UCSD-AML1 (cell line): Measurements from ENCODE around the gene NDUFS3.

ENCODE experiments used
- DNase-seq: peaks from one replicate; lab custom pipeline; 2025; ENCODE audit not compliant: unreplicated experiment; lab: John Stamatoyannopoulos, UW

NDUFS3 gene

DNA sequence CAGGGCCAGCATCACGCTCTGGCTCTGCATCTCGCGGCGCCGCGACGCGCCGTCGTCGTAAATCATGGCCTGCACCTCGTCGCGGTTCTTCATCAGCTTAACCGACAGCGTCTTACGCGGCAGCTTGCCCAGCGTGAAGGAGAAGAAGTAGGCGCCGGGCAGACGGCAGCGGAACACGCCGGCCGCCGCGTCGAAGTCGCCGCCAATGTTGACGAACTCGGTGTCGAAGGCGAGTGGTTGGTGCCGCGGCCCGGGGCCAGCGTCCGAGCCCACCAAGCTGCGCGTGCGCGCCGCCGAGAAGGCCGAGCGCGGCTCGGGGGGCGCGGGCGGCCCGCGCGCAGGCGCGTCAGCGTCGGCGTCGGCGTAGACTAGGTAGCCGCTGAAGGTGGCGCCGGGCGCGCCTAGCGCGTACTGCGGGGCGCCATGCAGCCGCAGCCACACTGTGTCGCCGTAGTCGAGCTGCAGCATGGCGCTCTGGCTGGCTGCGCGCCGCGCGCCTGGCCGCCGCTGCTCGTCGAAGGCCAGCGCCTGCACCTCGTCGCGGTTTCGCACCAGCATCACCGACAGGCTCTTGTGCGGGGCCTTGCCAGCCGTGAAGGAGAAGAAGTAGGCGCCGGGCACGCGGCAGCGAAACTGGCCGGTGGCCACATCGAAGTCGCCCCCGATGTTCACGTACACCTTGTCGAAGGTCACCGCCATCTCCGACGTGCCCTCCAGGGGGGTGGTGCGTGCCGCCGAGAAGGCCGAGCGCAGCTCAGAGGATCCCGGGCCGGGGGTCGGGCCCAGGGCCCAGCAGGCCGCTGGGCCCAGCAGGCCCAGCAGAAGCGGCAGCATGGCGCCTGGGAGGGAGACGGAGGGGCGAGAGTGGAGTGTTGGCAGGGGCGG, 11.3 kb downstream of the NDUFS3 start:
- DNase-seq, result no peak

DNA sequence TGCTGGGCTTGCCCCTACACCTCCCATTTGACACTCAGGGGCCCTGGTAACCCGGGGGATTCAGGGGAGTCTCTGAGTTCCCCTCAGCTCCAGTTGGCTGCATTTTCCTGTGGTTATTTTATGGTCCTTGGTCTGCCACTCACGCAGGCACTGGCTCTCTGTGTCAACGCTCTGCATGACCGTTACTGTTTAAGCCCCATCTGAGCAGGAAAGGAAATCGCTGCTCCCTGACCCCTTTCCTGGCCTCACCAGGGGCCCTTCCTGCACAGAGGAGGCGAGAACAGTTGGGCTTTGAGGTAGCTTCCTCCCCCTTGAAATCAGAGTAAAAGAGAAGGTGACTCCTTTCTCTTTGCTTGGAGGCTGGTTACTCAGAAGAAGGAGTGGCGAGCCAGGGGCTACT, 12.9 kb downstream of the NDUFS3 start:
- DNase-seq, result peak; percentile 69

DNA sequence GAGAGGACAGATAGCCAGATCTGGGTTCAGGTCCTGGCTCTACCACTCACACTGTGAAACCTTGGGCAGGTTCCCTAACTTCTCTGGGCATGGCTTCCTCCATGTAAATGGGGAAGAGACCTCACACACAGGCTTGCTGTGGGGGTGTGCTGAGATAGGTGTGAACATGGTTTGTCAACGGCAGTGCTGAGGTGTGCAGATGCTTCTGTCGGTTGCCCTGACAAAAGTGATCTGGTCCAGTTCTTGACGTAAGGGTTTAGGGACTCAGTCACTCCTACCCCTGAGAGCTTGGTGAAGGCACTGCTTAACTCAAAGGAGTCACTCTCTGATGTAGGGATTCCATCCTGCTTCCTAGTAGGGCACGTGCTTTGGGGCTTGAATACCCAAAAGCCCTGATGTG, 13.4 kb downstream of the NDUFS3 start:
- DNase-seq, result no peak

DNA sequence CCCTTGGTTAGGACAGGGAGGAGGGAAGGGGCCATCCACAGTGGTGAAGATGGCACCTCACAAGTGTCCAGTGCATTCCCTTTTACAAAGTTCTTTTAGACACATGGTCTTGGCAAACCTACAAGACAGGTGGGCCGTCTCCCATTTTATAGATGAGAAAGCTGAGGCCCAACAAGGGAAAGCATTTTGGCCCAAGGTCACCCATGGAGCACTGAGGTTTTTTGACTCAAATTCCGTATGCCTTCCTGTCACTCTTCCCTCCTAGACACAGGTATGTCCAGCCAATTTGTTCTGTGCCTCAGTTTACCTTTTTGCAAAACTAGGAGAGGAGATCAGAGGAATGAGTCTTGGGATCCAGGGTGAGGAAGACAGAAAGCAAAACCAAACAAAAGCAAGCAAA, 14.1 kb downstream of the NDUFS3 start:
- no peak for DNase-seq

DNA sequence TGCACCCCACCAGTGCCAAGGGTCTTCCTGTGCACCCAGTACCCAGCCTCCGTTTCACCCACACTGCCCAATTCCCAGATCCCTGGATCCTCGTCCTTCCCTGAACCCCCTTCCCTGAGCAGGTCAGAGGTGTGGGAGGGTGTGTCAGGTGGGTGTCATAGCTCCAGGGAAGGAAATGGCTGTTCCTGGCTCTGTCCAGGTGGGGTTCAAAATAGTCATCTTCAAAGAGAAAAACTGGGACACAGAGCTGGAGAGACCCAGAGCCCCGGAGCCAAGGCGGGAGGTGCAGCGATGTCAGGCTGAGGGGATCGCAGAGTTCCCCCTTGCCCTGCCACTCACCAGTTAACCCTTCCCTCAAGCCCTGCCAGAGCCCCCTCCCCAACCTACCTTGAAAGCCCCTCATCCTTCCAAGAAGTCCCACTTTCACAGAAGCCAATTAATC, 14.6 kb downstream of the NDUFS3 start:
- no peak for DNase-seq

DNA sequence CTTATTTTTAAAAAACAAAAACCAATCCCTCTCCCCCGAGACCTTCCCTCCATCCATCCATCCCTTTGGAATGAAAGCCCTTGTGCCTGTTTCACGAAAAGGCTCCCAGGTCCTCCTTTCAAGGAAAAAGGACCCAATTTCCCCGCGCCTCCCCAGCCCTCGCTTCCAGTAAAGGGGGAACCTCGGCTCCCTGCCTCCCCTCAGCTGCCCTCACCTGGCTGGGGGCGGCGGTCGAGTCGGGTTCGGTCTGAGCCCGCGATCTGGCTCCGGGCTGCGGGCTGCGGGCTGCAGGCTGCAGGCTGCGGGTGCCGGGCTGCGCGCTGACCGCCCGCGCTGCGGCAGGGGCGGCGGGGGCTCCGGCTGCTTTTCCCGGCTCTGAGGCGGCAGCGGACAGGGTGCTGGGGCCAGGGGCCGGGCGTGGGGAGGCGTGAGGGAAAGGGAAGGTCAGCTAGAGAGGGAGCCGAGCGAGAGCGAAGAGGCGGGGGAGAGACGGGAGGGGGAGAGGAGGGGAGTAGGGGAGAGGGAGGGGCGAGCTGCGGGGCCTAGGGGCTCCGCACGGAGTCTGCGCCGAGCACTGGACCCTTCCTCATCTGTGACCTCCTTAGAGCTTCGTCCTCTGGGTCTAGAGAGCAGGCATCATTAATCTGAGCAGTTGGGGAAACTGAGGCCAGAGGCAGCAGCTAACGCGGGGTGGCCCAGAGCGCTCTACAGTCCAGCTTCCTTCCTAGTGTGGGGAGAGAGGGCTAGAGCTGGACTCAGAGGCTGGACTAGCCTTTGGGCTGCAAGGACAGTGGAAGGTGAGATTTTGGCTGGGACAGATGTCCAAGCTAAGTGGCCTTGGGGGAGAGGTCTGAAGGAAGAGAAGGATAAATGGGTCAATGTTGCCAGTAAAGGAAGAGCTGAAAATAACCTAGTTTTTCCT, 15.3 kb downstream of the NDUFS3 start, which contains the start of gene C1QTNF4:
C1QTNF4 (minus strand) TSS at position 478 of the 922 bp plus-strand sequence. CDS start 3,601 bp downstream, outside the sequence.
- no peak for DNase-seq

DNA sequence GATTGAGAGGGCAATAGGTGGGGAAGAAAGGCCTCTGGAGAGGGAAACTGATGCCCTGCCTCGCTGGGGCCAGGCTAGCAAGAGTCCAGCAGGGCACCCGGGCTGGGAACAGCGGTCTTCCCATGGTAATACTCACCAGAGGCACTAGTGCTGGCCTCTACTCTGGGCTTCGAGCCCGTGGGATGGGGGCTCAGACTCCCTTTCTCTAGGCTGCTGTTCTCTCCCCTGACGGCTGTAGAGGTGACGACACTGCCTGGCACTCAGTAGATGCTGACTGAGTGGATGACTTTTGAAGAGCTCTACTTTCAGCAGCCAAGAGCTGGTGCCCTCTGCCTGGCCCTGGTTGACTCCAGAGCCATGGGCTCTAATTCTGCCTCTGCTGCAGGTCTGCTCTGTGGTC, 16.2 kb downstream of the NDUFS3 start:
- DNase-seq, result no peak

DNA sequence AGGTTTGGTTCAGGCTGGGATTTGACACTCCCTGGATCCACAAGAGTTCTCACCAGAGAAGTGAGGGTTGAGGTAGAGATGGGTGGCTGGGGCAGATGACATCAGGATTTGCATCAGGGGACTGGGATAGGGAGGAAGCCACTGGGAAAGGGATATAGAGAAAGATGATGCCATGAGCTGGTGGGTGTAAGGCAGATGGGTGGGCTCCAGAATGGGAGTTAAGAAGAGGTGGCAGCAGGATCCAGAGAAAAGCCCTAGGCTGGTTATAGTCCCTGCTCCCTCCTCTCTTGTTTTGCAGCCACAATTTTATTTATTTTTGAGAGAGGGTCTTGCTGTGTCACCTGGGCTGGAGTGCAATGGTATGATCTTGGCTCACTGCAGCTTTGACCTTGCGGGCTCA, 17.1 kb downstream of the NDUFS3 start:
- DNase-seq, result no peak

DNA sequence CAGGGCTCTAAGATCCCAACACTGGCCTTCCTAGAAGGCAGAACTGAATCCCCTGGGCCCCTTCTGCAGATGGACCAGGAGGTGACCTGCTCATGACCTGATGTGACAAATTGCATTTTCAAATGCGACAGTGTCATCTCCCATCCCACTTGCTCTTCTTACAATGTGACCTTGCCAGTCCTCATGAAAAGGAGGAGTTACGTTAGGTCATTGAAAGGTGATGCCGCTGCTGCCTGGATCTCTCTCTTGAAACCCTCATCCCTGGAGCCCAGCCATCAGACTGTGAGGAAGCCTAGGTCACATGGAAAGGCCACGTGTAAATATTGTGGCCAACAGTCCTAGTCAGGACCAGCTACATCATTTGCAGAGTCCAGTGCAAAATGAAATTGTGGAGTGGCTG, 21.0 kb downstream of the NDUFS3 start:
- no peak for DNase-seq

DNA sequence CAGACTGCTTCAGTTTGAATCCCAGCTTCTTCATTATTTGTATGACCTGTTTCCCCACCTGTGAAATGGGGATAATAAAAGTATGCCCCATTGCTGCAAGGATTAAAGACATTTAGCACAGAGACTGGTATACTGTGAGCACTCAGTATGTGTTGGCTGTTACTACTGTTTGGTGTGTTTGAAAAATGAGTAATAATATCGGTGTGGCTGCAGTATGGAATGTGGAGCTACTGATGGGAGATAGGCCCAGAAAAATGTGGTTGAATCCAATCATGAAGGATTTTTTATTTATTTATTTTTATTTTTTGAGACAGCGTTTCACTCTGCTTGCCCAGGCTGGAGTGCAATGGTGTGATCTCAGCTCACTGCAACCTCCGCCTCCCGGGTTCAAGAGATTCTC, 24.4 kb downstream of the NDUFS3 start:
- DNase-seq, result no peak

DNA sequence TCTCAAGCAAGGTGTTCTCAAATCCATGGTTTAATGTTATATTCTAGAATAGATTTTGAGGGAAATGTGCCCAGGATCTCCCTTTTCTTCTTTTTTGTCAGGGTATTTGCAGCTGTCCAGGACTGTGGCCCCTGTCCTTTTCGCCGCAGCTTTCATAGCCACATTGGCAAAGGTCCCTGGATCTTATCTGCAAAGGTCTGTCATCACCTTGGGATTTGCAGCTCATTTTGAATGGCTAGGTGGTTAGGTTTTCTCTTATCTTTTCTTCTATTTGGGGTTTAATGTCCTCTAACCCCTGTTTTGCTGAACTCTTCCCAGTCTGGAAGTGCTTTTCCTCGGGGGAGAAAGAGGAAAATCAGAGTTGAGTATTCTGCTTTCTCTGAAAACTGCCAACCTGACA, 27.0 kb downstream of the NDUFS3 start:
- no peak for DNase-seq

DNA sequence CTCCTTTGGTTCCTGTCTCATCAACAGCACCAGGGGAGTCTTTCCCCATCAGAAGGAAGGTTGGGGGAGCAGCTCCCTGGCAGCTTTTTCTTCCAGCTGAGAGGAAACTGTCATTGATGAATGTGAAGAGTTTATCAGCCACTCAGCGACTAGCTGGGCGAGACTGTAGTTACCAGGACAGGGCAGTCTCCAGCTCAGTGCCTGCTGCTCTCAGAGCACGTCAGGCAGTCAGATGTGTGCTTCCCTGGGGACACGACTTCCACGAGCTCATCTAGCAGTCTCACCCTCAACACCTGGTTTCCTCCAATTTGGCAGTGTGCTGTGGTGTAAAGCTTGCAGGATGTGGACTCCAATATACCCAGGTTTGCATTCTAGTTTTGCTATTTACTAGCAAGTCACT, 27.9 kb downstream of the NDUFS3 start:
- DNase-seq, result no peak

DNA sequence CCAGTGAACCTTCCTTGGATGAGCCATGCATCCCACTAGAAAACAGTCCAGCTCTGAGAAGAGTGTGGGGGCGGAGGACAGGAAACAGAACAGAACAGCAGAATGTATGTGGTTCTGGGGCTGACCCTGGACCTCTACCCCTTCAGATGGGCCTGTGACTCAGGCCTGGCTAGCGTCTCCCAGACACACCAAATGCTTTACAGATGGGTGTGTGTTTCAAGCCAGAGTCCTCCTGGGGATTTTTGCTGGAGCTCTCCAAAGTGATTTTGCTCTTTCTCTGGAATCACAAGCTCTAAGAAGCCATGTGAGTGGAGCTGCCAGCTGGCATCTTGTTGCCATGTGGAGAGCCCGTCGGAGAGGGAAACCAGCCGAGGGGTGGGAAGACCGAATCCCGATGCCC, 28.5 kb downstream of the NDUFS3 start:
- DNase-seq, result no peak

DNA sequence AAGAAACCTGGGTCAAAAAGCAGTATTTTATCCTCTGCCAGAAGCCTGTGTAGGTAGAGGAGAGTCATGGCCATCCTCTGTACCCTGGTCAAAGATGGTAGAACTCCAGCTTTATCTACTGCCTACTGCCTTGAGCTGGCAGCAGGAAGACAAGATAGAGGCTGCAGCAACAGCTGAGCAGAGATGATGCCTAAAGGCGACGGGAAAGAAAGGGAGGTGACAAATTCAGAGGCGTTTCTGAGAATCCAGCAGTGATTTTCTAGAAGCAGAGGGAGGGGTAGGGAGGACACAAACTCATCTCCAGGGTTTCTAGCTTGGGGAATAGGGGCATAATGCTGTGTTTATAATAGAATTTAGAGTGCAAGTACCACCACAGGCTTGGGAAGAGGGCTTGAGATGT, 30.8 kb downstream of the NDUFS3 start:
- no peak for DNase-seq

DNA sequence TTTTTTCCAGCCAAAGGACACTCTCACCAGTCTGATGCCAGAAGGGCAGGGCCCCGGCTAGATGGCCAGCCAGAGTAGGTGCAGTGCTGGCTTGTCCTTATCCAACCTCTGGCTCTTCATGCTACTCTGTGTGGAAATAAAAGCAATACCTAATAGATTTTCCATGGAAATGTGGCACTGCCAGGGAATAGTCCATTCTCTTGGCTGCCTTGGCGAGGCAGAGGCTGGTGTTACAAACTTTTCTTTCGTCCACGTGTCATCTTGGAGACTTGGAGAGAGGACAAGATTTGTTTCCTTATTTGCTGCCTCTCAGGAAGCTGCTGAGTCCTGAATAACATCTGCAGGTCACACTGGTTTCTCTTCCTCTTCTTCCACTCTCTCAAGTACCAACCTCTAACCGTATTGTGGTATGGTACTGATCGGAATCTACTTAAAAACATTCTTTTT, 32.5 kb downstream of the NDUFS3 start:
- no peak for DNase-seq

DNA sequence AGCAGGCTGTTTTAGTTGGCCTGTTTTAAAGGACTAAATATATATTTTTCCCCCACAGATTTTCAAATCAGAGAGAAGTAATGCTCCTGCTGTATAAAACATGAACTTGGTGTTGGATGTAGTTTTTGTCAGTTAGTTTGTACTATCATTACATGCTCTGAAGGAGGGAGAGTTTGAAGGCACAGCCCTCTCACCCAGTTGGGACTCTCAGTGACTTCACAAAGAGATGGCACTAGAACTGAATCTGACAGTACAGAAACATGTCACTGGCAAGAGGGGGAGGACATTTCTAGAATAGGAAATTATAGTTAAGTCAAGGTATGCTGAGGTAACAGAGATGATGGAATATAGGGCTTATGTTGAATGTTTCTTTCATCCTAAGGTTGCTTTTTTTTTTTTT, 36.4 kb downstream of the NDUFS3 start:
- DNase-seq, result no peak

DNA sequence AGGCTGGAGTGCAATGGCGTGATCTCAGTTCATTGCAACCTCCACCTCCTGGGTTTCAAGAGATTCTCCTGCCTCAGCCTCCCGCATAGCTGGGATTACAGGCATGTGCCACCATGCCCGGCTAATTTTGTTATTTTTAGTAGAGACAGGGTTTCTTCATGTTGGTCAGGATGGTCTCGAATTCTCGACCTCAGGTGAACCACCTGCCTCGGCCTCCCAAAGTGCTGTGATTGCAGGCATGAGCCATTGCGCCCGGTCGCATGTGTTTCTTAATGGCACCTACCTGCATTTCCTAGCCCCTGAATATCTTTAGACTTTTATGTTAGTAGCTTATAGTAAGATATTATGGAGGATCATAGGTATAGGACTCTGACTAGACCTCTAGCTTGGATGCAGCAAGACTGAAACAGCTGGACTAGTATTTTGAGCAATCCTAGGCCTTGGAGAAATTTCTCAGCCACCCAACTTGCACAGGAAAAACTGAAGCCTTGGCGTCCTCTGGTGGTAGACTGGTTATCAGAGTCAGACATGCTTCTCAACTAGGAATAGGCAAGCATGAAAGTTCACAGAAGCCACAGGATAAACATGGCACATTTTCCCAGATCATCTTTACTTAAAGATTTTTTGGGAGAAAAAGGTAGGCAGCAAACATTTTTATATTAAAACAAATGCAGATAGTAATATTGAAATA, 38.0 kb downstream of the NDUFS3 start:
- DNase-seq, result peak; percentile 21

DNA sequence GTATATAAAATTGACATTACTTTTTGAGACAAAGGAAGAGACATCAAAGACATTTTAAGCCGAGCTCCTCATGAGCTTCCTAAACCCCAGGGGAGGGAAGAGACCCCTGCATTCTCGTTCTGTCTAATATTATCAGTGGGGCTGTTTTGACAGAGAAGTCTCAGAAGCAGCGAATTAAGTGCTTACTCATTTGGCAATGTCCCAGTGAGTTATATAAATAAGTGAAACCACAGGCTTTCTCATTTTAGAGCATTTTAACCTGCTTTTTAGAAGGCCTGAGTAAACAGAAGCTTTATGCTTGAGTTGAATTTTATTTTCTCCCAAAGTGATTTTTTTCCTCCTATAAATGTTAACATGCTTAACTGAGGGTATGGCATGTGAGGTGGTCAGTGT, 38.5 kb downstream of the NDUFS3 start:
- DNase-seq, result no peak

DNA sequence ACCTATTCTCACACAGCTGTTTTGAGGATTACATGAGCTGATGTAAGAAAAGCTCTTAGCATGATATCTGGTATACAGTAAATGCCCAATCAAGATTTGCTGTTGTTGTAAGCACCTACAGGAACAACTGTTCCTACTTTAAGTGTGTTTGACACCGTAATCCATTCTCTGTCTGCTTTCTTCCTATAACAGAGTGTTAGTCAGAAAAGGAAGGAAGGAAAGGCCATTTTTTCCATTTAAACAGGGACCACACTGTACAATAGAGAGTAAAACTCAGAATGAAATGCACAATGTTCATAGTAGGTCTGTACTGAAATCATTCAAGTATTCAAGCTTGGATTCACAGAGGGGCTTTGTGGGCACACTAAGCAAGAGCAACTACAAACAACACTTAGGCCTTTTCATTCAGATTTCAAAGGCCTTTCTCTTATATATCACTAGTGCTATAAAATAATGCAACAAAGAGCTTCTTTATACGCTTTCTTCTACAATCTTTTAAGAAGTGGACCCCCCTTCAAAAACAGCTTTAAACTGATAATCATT, 42.0 kb downstream of the NDUFS3 start:
- DNase-seq, result no peak

DNA sequence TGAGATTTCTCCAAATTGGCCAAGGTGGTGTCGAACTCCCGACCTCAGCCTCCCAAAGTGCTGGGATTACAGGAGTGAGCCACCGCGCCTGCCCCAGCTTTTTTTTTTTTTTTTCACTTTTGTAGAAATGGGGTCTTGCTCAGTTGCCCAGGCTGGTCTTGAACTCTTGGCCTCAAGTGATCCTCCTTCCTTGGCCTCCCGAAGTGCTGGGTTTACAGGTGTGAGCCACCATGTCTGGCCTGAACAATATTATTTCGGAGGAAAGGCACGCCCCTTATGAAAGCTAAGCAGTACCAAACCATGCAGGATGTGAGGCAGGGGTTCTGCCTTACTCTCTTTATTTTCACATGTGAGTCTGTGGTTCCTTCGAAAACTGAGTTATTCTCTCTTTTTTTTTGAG, 47.4 kb downstream of the NDUFS3 start:
- no peak for DNase-seq

DNA sequence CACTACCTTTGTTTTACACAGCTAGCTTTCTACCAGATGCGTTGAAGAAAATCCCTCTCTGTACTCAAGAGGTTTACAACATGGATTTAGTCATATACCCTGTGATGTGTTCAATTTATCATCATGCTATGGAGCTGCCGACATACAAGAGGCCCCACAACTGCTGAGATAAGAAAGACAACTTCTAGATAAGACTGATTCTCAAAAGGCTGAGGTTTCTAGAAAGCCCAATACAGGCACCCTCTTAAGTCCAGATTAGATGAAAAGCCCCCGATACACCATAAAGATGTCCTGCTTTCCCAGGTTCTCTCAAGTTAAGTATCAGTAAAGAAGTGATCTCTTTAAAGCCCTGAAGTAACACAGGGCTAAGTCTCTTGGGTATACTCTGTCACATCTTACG, 49.2 kb downstream of the NDUFS3 start:
- DNase-seq, result no peak
